HEK293 (cell line): Measurements from ENCODE around the gene HHAT.

Experiments used
- ZNF660 ChIP-seq: fragments of 450-650 bp; IDR thresholded peaks from 2 replicates; pipeline ENCODE4 v1.5.1; 2018; ENCODE audit warnings: missing biosample characterization, mild to moderate bottlenecking, missing genetic modification characterization
- TF ChIP-seq, protein P1 (sequence below): fragments of 450-650 bp; formaldehyde crosslinking; IDR thresholded peaks from 2 replicates; pipeline ENCODE4 v1.5.1; 2016; ENCODE audit warnings: missing biosample characterization, missing genetic modification characterization
- TF ChIP-seq, protein P2 (sequence below): fragments of 450-650 bp; formaldehyde crosslinking; IDR thresholded peaks from 2 replicates; pipeline ENCODE4 v1.5.1; 2016; ENCODE audit warnings: missing biosample characterization, missing genetic modification characterization, low read depth

DNA sequence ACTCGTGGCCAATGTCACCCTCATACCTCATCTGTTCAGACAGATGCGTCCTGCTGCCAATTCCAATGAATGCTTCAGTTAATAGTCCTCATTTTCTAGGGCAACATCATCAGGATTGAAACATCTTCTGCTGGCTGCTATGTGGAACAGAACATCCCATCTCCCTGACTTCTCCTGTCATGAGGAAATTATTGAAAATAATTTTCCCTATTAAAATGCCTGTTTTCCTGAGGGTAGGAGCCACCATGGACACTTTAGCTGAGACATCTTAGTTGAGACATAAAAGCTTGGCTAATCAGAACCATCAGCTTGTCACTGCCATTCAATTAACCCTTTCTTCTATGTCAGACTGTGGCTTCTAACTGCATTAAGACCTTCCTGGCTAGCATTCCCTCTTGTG lies 396.1 kb downstream of the HHAT start:
- TF ChIP-seq ZNF660: no peak
- TF ChIP-seq, protein P1, sequence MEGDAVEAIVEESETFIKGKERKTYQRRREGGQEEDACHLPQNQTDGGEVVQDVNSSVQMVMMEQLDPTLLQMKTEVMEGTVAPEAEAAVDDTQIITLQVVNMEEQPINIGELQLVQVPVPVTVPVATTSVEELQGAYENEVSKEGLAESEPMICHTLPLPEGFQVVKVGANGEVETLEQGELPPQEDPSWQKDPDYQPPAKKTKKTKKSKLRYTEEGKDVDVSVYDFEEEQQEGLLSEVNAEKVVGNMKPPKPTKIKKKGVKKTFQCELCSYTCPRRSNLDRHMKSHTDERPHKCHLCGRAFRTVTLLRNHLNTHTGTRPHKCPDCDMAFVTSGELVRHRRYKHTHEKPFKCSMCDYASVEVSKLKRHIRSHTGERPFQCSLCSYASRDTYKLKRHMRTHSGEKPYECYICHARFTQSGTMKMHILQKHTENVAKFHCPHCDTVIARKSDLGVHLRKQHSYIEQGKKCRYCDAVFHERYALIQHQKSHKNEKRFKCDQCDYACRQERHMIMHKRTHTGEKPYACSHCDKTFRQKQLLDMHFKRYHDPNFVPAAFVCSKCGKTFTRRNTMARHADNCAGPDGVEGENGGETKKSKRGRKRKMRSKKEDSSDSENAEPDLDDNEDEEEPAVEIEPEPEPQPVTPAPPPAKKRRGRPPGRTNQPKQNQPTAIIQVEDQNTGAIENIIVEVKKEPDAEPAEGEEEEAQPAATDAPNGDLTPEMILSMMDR (tag by site-specific recombination): no peak
- TF ChIP-seq, protein P2, sequence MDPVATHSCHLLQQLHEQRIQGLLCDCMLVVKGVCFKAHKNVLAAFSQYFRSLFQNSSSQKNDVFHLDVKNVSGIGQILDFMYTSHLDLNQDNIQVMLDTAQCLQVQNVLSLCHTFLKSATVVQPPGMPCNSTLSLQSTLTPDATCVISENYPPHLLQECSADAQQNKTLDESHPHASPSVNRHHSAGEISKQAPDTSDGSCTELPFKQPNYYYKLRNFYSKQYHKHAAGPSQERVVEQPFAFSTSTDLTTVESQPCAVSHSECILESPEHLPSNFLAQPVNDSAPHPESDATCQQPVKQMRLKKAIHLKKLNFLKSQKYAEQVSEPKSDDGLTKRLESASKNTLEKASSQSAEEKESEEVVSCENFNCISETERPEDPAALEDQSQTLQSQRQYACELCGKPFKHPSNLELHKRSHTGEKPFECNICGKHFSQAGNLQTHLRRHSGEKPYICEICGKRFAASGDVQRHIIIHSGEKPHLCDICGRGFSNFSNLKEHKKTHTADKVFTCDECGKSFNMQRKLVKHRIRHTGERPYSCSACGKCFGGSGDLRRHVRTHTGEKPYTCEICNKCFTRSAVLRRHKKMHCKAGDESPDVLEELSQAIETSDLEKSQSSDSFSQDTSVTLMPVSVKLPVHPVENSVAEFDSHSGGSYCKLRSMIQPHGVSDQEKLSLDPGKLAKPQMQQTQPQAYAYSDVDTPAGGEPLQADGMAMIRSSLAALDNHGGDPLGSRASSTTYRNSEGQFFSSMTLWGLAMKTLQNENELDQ (tag by site-specific recombination): no peak
